Brain microvascular endothelial cell (primary cell): Measurements from ENCODE around the gene KIF1A.

Source experiments
- DNase-seq: peaks from one replicate; pipeline ENCODE4 v3.0.0-alpha.2; 2020
- H3K27ac ChIP-seq: fragments of 250-450 bp; sonication (Bioruptor Pico); 2 replicates; pipeline ENCODE4 v1.5.1; 2020; ENCODE audit warnings: mild to moderate bottlenecking, moderate library complexity
- H3K27me3 ChIP-seq: fragments of 250-450 bp; sonication (Bioruptor Pico); replicated peaks from 2 replicates; pipeline ENCODE4 v1.5.1; 2020; ENCODE audit warnings: mild to moderate bottlenecking
- H3K36me3 ChIP-seq: fragments of 250-450 bp; sonication (Bioruptor Pico); replicated peaks from 2 replicates; pipeline ENCODE4 v1.5.1; 2020; ENCODE audit warnings: mild to moderate bottlenecking
- H3K4me3 ChIP-seq: 2 replicates; pipeline ENCODE4 v1.5.1; 2011; ENCODE audit warnings: low read depth, mild to moderate bottlenecking, control low read depth, low read length, moderate library complexity
- in situ Hi-C: cut with HindIII; loops from 2 replicates; pipeline ENCODE4 v1.10.0; 2017; ENCODE audit warnings: low sequenced_read_pairs, low pct_ligation_motif_present
- TF ChIP-seq, protein P1 (sequence below): IDR thresholded peaks from 2 replicates; pipeline ENCODE4 v1.5.1; 2011; ENCODE audit warnings: low read depth, mild to moderate bottlenecking, moderate library complexity, low read length, control low read depth, inconsistent platforms; ENCODE audit errors: missing control alignments

Gene KIF1A, protein sequence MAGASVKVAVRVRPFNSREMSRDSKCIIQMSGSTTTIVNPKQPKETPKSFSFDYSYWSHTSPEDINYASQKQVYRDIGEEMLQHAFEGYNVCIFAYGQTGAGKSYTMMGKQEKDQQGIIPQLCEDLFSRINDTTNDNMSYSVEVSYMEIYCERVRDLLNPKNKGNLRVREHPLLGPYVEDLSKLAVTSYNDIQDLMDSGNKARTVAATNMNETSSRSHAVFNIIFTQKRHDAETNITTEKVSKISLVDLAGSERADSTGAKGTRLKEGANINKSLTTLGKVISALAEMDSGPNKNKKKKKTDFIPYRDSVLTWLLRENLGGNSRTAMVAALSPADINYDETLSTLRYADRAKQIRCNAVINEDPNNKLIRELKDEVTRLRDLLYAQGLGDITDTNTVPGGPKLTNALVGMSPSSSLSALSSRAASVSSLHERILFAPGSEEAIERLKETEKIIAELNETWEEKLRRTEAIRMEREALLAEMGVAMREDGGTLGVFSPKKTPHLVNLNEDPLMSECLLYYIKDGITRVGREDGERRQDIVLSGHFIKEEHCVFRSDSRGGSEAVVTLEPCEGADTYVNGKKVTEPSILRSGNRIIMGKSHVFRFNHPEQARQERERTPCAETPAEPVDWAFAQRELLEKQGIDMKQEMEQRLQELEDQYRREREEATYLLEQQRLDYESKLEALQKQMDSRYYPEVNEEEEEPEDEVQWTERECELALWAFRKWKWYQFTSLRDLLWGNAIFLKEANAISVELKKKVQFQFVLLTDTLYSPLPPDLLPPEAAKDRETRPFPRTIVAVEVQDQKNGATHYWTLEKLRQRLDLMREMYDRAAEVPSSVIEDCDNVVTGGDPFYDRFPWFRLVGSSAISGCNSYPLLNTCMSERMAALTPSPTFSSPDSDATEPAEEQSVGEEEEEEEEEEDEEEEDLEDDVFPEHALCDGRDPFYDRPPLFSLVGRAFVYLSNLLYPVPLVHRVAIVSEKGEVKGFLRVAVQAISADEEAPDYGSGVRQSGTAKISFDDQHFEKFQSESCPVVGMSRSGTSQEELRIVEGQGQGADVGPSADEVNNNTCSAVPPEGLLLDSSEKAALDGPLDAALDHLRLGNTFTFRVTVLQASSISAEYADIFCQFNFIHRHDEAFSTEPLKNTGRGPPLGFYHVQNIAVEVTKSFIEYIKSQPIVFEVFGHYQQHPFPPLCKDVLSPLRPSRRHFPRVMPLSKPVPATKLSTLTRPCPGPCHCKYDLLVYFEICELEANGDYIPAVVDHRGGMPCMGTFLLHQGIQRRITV (N-terminal part only)

GRCh38 chr2:240819858-240820606 is at the start of gene KIF1A:
TSS of gene KIF1A (minus strand) at chr2:240820219. CDS start at chr2:240797752, 22,467 bp downstream.
- no peak within 1 kb of the TSS for H3K27ac ChIP-seq
- no peaks in the 10 kb centered on the region for H3K36me3 ChIP-seq
- peaks cover 56% of the 10 kb centered on the region for H3K27me3 ChIP-seq
- DNase-seq, result no peak
- TF ChIP-seq, protein P1, sequence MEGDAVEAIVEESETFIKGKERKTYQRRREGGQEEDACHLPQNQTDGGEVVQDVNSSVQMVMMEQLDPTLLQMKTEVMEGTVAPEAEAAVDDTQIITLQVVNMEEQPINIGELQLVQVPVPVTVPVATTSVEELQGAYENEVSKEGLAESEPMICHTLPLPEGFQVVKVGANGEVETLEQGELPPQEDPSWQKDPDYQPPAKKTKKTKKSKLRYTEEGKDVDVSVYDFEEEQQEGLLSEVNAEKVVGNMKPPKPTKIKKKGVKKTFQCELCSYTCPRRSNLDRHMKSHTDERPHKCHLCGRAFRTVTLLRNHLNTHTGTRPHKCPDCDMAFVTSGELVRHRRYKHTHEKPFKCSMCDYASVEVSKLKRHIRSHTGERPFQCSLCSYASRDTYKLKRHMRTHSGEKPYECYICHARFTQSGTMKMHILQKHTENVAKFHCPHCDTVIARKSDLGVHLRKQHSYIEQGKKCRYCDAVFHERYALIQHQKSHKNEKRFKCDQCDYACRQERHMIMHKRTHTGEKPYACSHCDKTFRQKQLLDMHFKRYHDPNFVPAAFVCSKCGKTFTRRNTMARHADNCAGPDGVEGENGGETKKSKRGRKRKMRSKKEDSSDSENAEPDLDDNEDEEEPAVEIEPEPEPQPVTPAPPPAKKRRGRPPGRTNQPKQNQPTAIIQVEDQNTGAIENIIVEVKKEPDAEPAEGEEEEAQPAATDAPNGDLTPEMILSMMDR, result no peak
- in situ Hi-C loops, result no loop called here
- H3K4me3 ChIP-seq, result no peak within 1 kb of the TSS

GRCh38 chr2:240869109-240869955 is 49.3 kb upstream of the KIF1A start:
- Histone ChIP-seq H3K27me3 (no peaks in the 10 kb centered on the region), H3K36me3 (no peaks in the 10 kb centered on the region)
- in situ Hi-C loops, result no loop called here

DNA sequence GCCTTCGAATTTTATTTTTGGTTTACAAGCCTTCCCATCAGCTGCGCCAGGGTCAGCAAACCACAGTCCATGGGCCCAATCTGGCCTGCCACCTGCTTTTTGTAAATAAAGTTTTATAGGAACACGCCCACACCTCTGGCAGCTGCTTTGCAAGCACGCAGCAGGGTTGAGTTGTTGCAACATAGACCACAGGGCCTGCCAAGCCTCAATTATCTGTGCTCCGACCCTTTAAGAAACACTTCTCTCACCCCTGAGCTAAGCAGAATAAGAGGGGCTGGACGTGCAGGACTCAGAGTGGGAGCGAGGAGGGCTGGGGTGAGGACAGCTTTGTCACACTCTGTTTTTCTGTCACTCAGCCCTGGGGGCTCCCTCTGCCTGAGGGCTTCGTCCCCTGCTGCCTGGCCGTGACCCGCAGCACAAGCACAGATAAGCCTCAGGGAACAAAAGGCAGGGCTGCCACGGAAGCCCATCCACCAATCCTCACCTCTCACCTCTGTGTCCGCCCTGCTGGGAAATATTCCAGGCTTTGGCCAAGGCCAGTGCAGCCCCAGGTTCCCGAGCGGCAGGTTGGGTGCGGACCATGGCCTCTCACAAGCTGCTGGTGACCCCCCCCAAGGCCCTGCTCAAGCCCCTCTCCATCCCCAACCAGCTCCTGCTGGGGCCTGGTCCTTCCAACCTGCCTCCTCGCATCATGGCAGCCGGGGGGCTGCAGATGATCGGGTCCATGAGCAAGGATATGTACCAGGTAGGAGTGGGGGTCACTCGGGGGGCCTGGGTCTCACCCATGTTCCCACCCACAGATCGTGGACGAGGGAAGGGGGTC is 48.5 kb upstream of the KIF1A start, which contains the start of gene AGXT:
Gene AGXT, plus strand, starts transcription at position 539 of the 823 bp plus-strand sequence. Its CDS starts 42 bp downstream, at position 581.
- no peak for DNase-seq
- in situ Hi-C loops, result no loop called here
- Histone ChIP-seq H3K36me3 (no peaks in the 10 kb centered on the region), H3K27ac (no peak within 1 kb of the TSS), H3K4me3 (no peak within 1 kb of the TSS), H3K27me3 (no peaks in the 10 kb centered on the region)
- TF ChIP-seq, protein P1, result no peak

More at GRCh38 chr2:240869109-240869955, 49.3 kb upstream of the KIF1A start:
- H3K4me3 ChIP-seq, result no peak overlapping the region
- no peak for DNase-seq
- TF ChIP-seq, protein P1, result no peak
- no peak overlapping the region for H3K27ac ChIP-seq

DNA sequence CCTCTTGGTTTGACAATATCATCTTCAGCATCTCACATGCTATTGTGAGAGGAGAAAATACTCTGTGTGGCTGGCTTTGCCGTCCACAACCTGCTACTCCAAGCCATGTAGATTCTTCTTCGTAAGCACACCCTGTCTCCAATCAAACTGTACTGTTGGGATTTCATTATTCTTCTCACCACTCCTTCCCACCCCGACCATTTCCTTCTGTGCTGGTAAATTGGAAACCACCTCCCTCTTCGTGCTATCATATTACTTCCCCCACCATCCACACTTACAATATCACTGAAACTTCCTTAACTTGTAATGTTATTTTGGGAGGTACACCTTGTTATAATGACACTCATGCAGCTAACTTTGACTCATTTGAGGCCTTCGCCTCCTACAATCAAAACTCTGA is 45.4 kb upstream of the KIF1A start:
- no peak overlapping the region for H3K4me3 ChIP-seq
- in situ Hi-C loops, result no loop called here
- no peak for DNase-seq
- H3K27ac ChIP-seq, result no peak overlapping the region
- H3K36me3 ChIP-seq, result no peaks in the 10 kb centered on the region
- no peaks in the 10 kb centered on the region for H3K27me3 ChIP-seq
- TF ChIP-seq, protein P1, result no peak
